Mesothelial cell of epicardium (in vitro differentiated cells): ENCODE measurements around the gene MCCD1. TPM values are rescaled to one million over a fixed set of nuclear protein-coding genes. Genes with fewer than 3 reads are reported as not detected.
A peak's percentile ranks its signal among the peaks of the same experiment; 100 is the strongest.
"Not testable (repeated sequence)": the region's sequence is repeated elsewhere in the genome, so short reads cannot be mapped to it uniquely, and the experiment has no call there.

ENCODE experiments used
- DNase-seq, 2 experiments: peaks; one replicate each; pipeline ENCODE4 v3.0.0; 2021; ENCODE audit warnings: low spot score in 2 of 2; ENCODE audit not compliant: unreplicated experiment in 2 of 2
- H3K27ac Mint-ChIP-seq: 2 replicates; pipeline ENCODE4 v1.8.0; 2021; ENCODE audit warnings: mixed read lengths
- H3K27me3 Mint-ChIP-seq: 2 replicates; pipeline ENCODE4 v1.8.0; 2021; ENCODE audit warnings: low read depth, mixed read lengths
- H3K36me3 Mint-ChIP-seq: 2 replicates; pipeline ENCODE4 v1.8.0; 2021; ENCODE audit warnings: mixed read lengths
- H3K4me1 Mint-ChIP-seq: 2 replicates; pipeline ENCODE4 v1.8.0; 2021; ENCODE audit warnings: mixed read lengths
- H3K4me3 Mint-ChIP-seq: 2 replicates; pipeline ENCODE4 v1.8.0; 2021; ENCODE audit warnings: mild to moderate bottlenecking, moderate library complexity, mixed read lengths
- H3K9me3 Mint-ChIP-seq: 2 replicates; pipeline ENCODE4 v1.8.0; 2021; ENCODE audit warnings: mixed read lengths
- CTCF ChIP-seq: fragments of 200-600 bp; sonication (generic); IDR thresholded peaks from one replicate; pipeline ENCODE4 v1.5.0; 2021; ENCODE audit warnings: antibody characterized with exemption; ENCODE audit not compliant: unreplicated experiment
- total RNA-seq: library from RNA; stranded (reverse); gene quantifications from 3 replicates; pipeline ENCODE4 v1.2.1, GENCODE V29; 2021

MCCD1 gene
- total RNA-seq, 1 donor from 2014 or later = not detected

DNA sequence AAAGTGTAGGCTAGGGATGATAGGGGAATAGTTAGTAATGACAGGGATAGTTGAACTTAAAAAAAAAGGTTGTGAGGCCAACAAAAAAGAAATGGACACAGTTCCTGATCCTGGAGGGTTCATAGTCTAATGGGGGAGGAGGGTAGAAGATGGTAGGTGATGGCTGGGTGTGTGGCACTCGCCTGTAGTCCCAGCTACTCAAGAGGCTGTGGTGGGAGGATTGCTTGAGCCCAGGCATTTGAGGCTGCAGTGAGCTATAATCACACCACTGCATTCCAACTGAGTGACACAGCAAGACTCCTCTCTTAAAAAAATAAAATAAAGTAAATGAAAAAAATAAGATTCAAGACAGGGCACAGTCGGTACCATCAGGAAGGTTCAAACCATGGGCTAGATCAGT, 33.2 kb upstream of the MCCD1 start:
- H3K27ac Mint-ChIP-seq = no peak overlapping the region
- H3K36me3 Mint-ChIP-seq = peaks cover 1% of the 10 kb centered on the region
- TF ChIP-seq CTCF = no peak
- H3K27me3 Mint-ChIP-seq = peaks cover 89% of the 10 kb centered on the region
- H3K4me1 Mint-ChIP-seq = peaks cover 30% of the 10 kb centered on the region
- no peaks in the 10 kb centered on the region for H3K9me3 Mint-ChIP-seq
- H3K4me3 Mint-ChIP-seq = no peak overlapping the region
- DNase-seq = no peak

DNA sequence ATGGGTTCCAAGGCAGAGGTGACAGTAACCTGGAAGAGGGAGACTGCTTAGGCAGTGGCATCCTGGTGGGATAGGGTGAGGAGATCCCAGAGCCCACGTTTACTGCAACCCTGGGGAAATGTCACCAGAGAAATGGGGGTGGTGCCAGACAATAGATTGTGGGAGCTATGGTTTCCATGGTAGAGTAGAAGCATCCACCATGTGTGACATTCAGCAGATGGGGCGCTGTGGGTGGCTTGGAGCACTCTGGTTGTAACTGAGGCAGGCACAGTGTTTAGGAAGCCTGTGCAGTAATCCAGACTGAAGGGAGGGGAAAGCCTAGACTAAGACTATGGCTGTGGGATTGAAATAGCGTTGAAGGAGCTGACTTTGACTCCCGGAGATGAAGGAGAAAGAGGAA, 31.9 kb upstream of the MCCD1 start:
- Mint-ChIP-seq H3K4me1 (peaks cover 29% of the 10 kb centered on the region), H3K4me3 (peak overlapping the region; percentile 62), H3K27me3 (peaks cover 95% of the 10 kb centered on the region)
- DNase-seq, H3K27ac Mint-ChIP-seq, H3K36me3 Mint-ChIP-seq, H3K9me3 Mint-ChIP-seq: not testable (repeated sequence)

DNA sequence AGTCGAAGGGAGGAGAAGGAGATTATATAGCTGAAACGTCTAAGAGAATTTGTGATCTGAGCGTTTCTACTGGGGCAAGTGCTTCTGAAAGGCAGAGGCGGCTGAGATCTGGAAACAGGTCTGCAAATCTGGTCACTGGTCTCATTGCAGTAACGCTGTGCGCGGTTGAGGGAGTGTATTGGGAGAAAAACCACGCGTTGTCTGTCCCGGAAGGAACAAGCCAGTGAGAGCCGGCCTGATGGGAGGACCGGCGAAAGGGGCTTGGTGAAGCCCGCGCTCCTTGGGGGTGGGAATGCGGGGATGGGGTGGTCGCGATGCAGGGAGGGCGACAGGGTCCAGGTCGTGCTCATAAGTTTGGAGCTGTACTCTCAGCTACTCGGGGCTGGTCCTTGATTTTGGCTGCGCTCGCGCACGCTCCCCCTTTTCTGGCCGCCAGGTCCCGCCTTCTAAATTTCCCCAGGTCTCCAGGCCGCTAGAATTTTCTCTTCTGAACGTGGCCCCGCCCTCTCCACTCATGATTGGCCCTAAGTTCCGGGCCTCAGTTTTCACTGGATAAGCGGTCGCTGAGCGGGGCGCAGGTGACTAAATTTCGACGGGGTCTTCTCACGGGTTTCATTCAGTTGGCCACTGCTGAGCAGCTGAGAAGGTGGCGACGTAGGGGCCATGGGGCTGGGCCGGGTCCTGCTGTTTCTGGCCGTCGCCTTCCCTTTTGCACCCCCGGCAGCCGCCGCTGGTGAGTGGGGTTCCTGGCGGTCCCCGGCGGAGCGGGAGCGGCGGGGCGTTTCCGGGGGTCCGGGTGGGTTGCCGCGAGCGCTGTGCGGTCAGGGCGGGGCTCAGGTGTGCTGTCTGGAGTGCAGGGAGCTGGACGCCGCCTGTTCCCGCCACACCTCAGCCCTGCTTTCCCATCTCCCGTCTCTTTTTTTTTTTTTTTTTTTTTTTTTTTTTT, 31.0 kb upstream of the MCCD1 start, which contains the start of gene MICB:
Gene MICB, plus strand, starts transcription at position 615 of the 946 bp plus-strand sequence. Its CDS starts 49 bp downstream, at position 664.
- peaks cover 7% of the 10 kb centered on the region for H3K9me3 Mint-ChIP-seq
- no peak for TF ChIP-seq CTCF
- peak in 1 of 2 experiments; percentile 57 for DNase-seq
- peaks cover 1% of the 10 kb centered on the region for H3K36me3 Mint-ChIP-seq
- H3K27me3 Mint-ChIP-seq = peaks cover 96% of the 10 kb centered on the region
- no peak within 1 kb of the TSS for H3K27ac Mint-ChIP-seq
- H3K4me3 Mint-ChIP-seq = peak within 1 kb of the TSS; percentile 67
- peaks cover 27% of the 10 kb centered on the region for H3K4me1 Mint-ChIP-seq

- Mint-ChIP-seq H3K4me3 (peak overlapping the region; percentile 67), H3K9me3 (peaks cover 7% of the 10 kb centered on the region), H3K36me3 (peaks cover 1% of the 10 kb centered on the region), H3K27me3 (peaks cover 96% of the 10 kb centered on the region), H3K27ac (no peak overlapping the region), H3K4me1 (peaks cover 25% of the 10 kb centered on the region)
- TF ChIP-seq CTCF = no peak
- no peak for DNase-seq
Measured at GRCh38 chr6:31498748-31499147, 30.0 kb upstream of the MCCD1 start.

DNA sequence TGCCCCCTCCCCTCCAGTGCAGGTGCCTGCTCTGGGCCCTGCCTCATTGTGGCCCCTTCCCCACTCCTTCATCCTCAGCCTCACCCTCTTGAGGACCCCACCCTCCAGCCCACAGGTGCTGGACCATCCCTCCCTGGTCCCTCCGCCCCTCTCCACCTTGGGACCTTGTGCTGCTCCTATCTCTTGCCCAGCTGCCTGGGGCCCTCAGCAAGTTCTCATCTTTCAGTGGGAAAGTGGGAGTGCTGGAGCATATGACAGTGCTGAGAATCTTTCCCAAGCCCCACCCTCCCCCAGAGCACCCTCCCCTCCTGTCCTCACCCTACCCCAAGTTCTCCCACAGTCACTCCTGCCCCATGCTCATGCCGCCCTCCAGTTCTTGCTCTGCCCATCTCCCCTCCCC, 29.1 kb upstream of the MCCD1 start:
- peaks cover 20% of the 10 kb centered on the region for H3K4me1 Mint-ChIP-seq
- peak overlapping the region; percentile 67 for H3K4me3 Mint-ChIP-seq
- DNase-seq, H3K9me3 Mint-ChIP-seq, H3K27ac Mint-ChIP-seq, H3K36me3 Mint-ChIP-seq: not testable (repeated sequence)
- peaks cover 92% of the 10 kb centered on the region for H3K27me3 Mint-ChIP-seq

- Mint-ChIP-seq H3K4me3 (no peak overlapping the region), H3K9me3 (peaks cover 7% of the 10 kb centered on the region), H3K27me3 (peaks cover 80% of the 10 kb centered on the region), H3K36me3 (peaks cover 1% of the 10 kb centered on the region), H3K4me1 (peaks cover 12% of the 10 kb centered on the region), H3K27ac (no peak overlapping the region)
- TF ChIP-seq CTCF = no peak
- no peak for DNase-seq
Measured at GRCh38 chr6:31502586-31502985, 26.2 kb upstream of the MCCD1 start.

- H3K4me3 Mint-ChIP-seq, DNase-seq, H3K4me1 Mint-ChIP-seq, H3K9me3 Mint-ChIP-seq, H3K27ac Mint-ChIP-seq, H3K36me3 Mint-ChIP-seq: not testable (repeated sequence)
- peaks cover 39% of the 10 kb centered on the region for H3K27me3 Mint-ChIP-seq
Measured at GRCh38 chr6:31509036-31509435, 19.7 kb upstream of the MCCD1 start.
